Measurements from ENCODE around the gene PCLO.
"Not testable (repeated sequence)": the region's sequence is repeated elsewhere in the genome, so short reads cannot be mapped to it uniquely, and the experiment has no call there.

Gene PCLO

GRCh38 chr7:83054472-83054871, 108.2 kb downstream of the PCLO start:
- no peak for DNase-seq

- DNase-seq: no peak
Observed at GRCh38 chr7:83053965-83054364, 108.7 kb downstream of the PCLO start.

GRCh38 chr7:83040484-83040883, 122.2 kb downstream of the PCLO start:
- DNase-seq: no peak

- DNase-seq: no peak
Observed at GRCh38 chr7:83038787-83039186, 123.9 kb downstream of the PCLO start.

DNA sequence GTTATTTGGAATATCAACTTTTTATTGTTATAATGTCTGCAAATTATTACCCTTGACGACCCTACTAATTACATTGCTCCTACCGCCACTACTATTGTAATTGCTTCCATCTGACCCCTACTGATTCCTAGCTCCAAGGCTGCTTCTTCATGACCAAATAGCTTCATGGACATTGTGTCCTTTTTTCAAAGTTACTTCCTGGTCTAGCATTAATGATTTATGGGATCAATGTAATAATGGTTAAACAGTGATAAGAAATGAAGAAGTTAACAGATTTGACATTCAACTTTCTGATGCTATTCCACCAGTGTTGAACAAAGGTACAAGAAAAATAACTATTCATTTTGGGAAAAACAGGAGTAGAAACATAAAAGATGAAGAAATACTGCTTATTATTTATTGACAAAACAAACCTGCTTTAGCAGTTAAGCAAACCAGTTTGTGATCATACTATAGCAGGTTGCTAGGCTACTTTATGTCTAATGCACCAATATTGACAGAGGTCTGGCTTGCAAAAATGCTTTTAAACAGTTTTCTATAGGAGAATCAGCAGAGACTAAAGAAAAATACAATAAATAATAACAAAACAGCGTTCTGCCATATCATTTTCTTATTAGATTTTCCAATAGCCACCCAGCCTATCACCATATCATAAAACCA, 125.8 kb downstream of the PCLO start:
- no peak for DNase-seq

DNA sequence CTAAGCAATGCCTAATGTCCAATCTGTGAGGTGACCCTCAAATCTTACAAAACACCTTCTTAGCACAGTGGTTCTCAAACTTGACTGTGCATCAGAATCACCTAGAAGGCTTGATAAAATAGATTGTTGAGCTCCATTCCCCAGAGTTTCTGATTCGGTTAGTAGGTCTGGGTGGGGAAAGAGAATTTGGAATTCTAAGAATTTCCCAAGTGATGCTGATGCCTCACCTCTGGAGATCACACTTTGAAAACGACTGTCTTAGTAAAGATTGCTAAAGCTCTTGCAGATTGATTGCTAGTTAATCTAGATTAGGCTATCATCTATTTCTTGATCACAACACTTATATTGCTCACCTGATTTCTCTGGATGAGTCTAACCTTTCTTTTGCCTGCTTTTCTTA, 126.6 kb downstream of the PCLO start:
- no peak for DNase-seq

- DNase-seq: no peak
Observed at GRCh38 chr7:83032195-83032594, 130.5 kb downstream of the PCLO start.

DNA sequence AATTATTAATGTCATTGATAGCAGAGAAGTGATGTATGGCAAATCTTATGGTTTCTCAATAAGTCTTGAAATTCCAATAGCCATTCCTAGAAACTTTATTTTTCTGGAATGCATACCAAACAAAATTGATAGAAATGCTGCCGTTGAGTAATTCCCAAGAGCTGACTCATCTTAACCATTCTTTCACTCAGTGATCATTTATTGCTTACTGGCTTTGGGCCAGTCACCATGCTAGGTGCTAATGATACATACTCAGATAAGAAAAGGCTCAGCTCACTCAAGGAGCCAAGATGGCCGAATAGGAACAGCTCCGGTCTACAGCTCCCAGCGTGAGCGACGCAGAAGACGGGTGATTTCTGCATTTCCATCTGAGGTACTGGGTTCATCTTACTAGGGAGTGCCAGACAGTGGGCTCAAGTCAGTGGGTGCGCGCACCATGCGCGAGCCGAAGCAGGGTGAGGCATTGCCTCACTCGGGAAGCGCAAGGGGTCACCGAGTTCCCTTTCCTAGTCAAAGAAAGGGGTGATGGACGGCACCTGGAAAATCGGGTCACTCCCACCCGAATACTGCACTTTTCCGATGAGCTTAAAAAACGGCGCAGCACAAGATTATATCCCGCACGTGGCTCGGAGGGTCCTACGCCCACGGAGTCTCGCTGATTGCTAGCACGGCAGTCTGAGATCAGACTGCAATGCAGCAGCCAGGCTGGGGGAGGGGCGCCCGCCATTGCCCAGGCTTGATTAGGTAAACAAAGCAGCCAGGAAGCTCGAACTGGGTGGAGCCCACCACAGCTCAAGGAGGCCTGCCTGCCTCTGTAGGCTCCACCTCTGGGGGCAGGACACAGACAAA, 138.6 kb downstream of the PCLO start:
- not testable (repeated sequence) for DNase-seq

- DNase-seq: no peak
Observed at GRCh38 chr7:83021032-83021431, 141.7 kb downstream of the PCLO start.

GRCh38 chr7:83020161-83020560, 142.5 kb downstream of the PCLO start:
- no peak for DNase-seq

GRCh38 chr7:83015916-83016315, 146.8 kb downstream of the PCLO start:
- peak in 2 of 56 donors; percentile 0 to 1 for DNase-seq

GRCh38 chr7:83014546-83014945, 148.1 kb downstream of the PCLO start:
- no peak for DNase-seq

- no peak for DNase-seq
Observed at GRCh38 chr7:83011954-83012353, 150.7 kb downstream of the PCLO start.

DNA sequence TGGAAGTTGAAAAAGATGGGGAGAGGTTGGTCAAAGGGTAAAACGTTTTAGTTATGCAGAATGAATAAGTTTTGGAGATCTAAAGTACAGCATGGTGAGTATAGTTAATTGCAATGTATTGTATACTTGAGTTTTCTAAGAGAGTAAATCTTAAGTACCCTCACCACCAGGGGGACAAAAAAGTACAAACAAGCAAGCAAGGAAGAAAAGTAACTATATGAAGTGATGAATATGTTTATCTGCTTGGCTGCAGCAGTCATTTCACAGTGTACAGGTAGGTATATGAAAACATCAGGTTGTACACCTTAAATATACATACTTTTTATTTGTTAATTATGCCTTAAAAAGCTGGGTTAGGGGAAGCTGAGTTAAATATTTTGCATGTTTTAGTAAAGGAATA, 157.3 kb downstream of the PCLO start:
- no peak for DNase-seq

GRCh38 chr7:83001362-83002040, 161.2 kb downstream of the PCLO start:
- DNase-seq: no peak

DNA sequence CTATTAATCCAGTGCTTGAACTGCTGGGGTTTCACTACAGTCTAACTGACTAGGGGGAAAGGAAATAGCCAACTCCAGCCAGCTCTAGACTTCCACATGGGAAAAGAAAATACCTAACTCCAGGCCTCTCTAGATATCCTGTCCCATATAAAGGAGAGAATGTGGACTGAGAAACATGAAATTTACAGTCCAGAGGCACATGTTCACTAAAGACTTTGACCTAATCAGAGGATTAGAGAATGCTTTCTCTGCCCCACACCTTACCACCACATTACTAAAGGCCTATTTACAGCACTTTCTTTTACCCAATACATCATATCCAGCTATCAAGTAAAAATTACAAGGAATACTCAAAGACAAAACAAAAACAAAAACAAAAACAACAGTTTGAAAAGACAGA, 164.2 kb downstream of the PCLO start:
- DNase-seq: no peak

DNA sequence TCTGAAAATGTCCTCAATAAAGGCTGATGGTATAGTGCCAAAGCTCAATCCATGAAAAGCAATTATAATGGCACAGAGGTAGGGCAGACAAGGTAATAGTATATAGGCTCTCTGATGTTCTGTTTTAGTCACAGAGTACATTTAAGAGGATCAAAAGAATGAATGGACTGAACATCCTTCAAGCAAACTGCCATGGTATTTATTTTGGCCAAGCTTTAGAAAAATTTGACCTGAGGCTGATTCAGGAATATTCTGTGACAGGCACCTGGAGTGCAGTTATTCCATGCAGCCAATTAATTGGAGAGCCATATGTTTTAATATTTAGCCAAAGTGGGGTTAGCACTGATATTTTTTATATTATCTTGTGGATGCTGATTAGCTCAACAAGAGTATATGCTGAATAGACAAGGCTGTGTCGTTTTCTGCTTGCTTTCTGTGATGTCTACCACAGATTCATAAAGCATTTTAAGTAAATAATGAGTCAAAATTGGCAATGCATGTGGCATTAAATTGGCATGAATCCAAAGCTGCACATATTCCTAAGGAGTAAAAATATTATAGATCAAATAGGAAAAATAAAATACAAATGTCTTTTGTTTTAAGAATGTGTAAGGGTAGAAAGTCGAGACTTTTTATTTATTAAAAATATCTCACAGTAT, 177.4 kb downstream of the PCLO start:
- DNase-seq: no peak

- no peak for DNase-seq
Observed at GRCh38 chr7:82980130-82980788, 182.4 kb downstream of the PCLO start.

- no peak for DNase-seq
Observed at GRCh38 chr7:82975811-82976468, 186.7 kb downstream of the PCLO start.

DNA sequence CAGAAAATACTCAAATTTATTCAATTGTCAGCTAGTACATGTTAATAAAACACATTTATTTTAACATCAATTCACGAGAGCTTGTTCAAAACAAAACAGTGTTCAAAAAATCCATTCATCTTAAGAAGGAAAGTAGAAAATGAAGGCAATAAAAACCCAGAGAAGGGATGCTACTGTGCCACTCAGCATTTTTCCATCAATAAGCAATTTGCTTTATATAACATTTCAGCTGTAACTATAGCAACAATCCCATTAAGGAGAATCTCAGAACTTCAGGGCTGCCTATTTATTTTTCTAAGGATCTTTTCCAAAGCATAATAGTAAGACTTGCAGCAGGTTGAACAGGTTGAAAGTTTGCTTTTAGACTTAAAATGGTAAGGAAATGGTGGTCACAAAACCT, 190.5 kb downstream of the PCLO start:
- DNase-seq: no peak

Data from amygdala (tissue), 56 donors.